Endothelial cell (in vitro differentiated cells): ENCODE measurements around the gene LSM6. TPM values are rescaled to one million over a fixed set of nuclear protein-coding genes. Genes with fewer than 3 reads are reported as not detected.

Experiments
- DNase-seq: peaks from one replicate; pipeline ENCODE4 v3.0.0; 2021; ENCODE audit warnings: low spot score
- H3K27ac Mint-ChIP-seq: one replicate; pipeline ENCODE4 v1.8.0; 2021; ENCODE audit warnings: mixed read lengths, inconsistent platforms; ENCODE audit not compliant: unreplicated experiment
- H3K27me3 Mint-ChIP-seq: one replicate; pipeline ENCODE4 v1.8.0; 2021; ENCODE audit warnings: mild to moderate bottlenecking, moderate library complexity, mixed read lengths, inconsistent platforms; ENCODE audit not compliant: unreplicated experiment
- H3K36me3 Mint-ChIP-seq: one replicate; pipeline ENCODE4 v1.8.0; 2021; ENCODE audit warnings: mild to moderate bottlenecking, low read depth, mixed read lengths, inconsistent platforms; ENCODE audit not compliant: unreplicated experiment
- H3K4me1 Mint-ChIP-seq: one replicate; pipeline ENCODE4 v1.8.0; 2021; ENCODE audit warnings: mild to moderate bottlenecking, mixed read lengths, inconsistent platforms; ENCODE audit not compliant: unreplicated experiment
- H3K4me3 Mint-ChIP-seq: one replicate; pipeline ENCODE4 v1.8.0; 2021; ENCODE audit warnings: mild to moderate bottlenecking, mixed read lengths, inconsistent platforms; ENCODE audit not compliant: unreplicated experiment
- H3K9me3 Mint-ChIP-seq: one replicate; pipeline ENCODE4 v1.8.0; 2021; ENCODE audit warnings: mixed read lengths, inconsistent platforms; ENCODE audit not compliant: unreplicated experiment
- CTCF ChIP-seq: fragments of 200-600 bp; sonication (generic); IDR thresholded peaks from one replicate; pipeline ENCODE4 v1.5.0; 2021; ENCODE audit warnings: antibody characterized with exemption; ENCODE audit not compliant: unreplicated experiment
- total RNA-seq: library from RNA; stranded (reverse); fragmentation: NEBNext Ultra II Directional; extraction: Animal tissue kit (Norgen Biotek cat#: 25700); gene quantifications from one replicate; pipeline ENCODE4 v1.2.1, GENCODE V29; 2021; ENCODE audit not compliant: unreplicated experiment

Gene LSM6
- total RNA-seq, 1 donor from 2014 or later: 40.3 TPM

DNA sequence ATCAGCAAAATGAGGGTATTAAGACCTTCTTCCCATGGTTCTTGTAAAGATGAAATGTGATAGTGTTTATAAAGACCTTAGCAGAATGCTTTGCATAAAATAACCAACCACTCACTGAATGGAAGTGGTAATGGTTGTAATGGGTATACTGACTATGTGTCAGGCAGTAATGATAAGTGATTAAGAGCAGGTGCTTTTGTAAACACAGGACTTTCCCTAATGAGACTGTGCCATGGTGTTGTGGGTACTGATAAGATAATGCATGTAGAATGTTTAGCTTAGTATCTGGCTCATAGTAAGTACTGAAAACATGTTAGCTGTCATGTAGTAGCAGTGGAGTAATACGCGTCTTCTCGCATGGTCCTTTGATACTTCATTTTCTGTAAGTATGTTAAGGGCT lies 6.9 kb downstream of the LSM6 start:
- peaks cover 18% of the 10 kb centered on the region for H3K4me1 Mint-ChIP-seq
- no peak overlapping the region for H3K27ac Mint-ChIP-seq
- H3K4me3 Mint-ChIP-seq: no peak overlapping the region
- H3K9me3 Mint-ChIP-seq: no peaks in the 10 kb centered on the region
- no peaks in the 10 kb centered on the region for H3K27me3 Mint-ChIP-seq
- H3K36me3 Mint-ChIP-seq: peaks cover 3% of the 10 kb centered on the region
- DNase-seq: no peak
- no peak for TF ChIP-seq CTCF

DNA sequence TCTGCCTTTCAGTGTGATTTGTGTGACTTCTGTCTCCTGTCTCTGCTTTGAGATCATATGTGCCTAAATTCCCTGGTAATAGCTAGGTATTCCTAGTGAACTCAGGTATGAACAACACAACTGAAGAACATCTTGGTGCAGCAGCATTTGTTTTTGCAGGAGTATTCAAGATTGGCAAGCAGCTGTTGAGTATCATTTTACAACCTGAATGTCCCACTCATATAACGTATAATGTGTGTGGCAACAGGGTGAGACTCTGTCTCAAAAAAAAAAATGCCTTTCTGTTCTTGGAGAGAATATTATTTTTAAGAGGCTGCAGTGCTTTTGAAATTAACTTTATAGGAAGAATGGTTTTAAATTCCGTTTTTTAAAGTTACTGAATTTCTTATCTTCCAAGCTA lies 7.7 kb downstream of the LSM6 start:
- Mint-ChIP-seq H3K4me1 (peaks cover 15% of the 10 kb centered on the region), H3K27me3 (no peaks in the 10 kb centered on the region), H3K27ac (no peak overlapping the region), H3K4me3 (no peak overlapping the region), H3K36me3 (peaks cover 5% of the 10 kb centered on the region), H3K9me3 (no peaks in the 10 kb centered on the region)
- DNase-seq: no peak
- TF ChIP-seq CTCF: no peak

DNA sequence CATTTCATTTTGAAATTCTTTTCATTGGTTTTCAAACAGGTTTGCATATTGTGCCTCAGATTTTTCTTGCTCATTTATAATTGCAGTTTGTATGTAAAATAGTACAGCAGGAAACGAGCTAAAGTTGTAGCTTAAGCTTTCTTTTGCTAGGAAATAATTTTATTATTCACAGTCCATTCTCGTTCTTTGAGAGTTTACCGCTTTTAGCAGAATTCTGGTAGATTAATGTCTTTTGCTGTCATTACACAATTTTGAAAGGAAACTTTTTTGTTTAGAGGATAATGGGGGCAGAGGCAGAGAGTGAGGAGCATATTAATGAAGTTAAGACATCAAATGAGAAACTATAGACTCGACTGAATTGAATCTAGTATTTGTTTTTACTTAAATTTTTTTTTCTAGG lies 10.5 kb downstream of the LSM6 start:
- Mint-ChIP-seq H3K4me3 (no peak overlapping the region), H3K4me1 (peaks cover 12% of the 10 kb centered on the region), H3K36me3 (peaks cover 14% of the 10 kb centered on the region), H3K9me3 (no peaks in the 10 kb centered on the region), H3K27me3 (no peaks in the 10 kb centered on the region), H3K27ac (no peak overlapping the region)
- TF ChIP-seq CTCF: no peak
- no peak for DNase-seq

GRCh38 chr4:146186596-146186995 lies 11.1 kb downstream of the LSM6 start:
- no peak overlapping the region for H3K4me3 Mint-ChIP-seq
- no peak for DNase-seq
- TF ChIP-seq CTCF: no peak
- peaks cover 17% of the 10 kb centered on the region for H3K4me1 Mint-ChIP-seq
- H3K9me3 Mint-ChIP-seq: no peaks in the 10 kb centered on the region
- peaks cover 2% of the 10 kb centered on the region for H3K27me3 Mint-ChIP-seq
- peaks cover 19% of the 10 kb centered on the region for H3K36me3 Mint-ChIP-seq
- H3K27ac Mint-ChIP-seq: no peak overlapping the region

DNA sequence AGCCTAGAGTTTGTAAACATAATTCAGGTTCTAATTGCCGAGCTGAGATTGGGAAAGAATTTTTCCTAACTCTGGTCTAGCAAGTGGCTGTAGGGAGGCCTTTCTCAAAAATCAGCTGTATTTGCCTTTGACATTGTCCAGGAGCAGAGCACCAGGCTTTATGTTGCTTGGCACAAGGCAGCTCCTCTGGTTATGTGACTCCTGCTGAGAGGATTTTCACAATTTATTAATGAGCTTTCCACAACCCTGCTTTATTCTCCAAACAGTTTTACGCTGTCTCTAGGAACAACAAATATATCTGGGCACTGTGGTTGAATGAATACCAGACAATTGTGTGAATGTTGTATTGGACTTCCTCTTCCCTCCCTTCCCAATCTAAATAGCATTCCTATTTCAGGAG lies 14.9 kb downstream of the LSM6 start:
- Mint-ChIP-seq H3K27ac (peak overlapping the region; percentile 88), H3K27me3 (peaks cover 3% of the 10 kb centered on the region), H3K36me3 (peaks cover 21% of the 10 kb centered on the region), H3K4me1 (peaks cover 19% of the 10 kb centered on the region), H3K4me3 (peak overlapping the region; percentile 35), H3K9me3 (no peaks in the 10 kb centered on the region)
- DNase-seq: no peak
- no peak for TF ChIP-seq CTCF
